ENCODE results near the gene FAP. TPM values are rescaled to one million over a fixed set of nuclear protein-coding genes. Genes with fewer than 3 reads are reported as not detected.

The FAP gene
- total and polyA plus RNA-seq, 2 of the 4 experiments (the other 2 are of a cell fraction), result 71.0 to 95.0 TPM

GRCh38 chr2:162149940-162150339 lies 93.3 kb downstream of the FAP start:
- no peak overlapping the region for H2AFZ ChIP-seq (replicated peaks; ENCODE audit: low read length, poor library complexity)
- no peak overlapping the region for H3K9ac ChIP-seq (ENCODE audit: low read depth, low read length)
- no peaks in the 10 kb centered on the region for H3K9me3 ChIP-seq (ENCODE audit: control insufficient read depth, insufficient read depth, low read length)
- in situ Hi-C loops (cut with MboI; ENCODE audit: low sequenced_read_pairs), result loop anchor here (5.0 kb wide), 1 partner anchor 147 kb away; no protein-coding TSS in a partner anchor
- H3K4me2 ChIP-seq (ENCODE audit: low read depth, low read length), result no peak overlapping the region
- no peaks in the 10 kb centered on the region for H3K79me1 ChIP-seq (ENCODE audit: low read depth in 1 of 2, low read length in 2 of 2)
- no peak overlapping the region for H3K4ac ChIP-seq (ENCODE audit: low read depth, low read length)
- H3K18ac ChIP-seq (ENCODE audit: low read depth, low read length), result no peak overlapping the region
- dilution Hi-C loops (cut with HindIII; ENCODE audit: low sequenced_read_pairs, unreplicated experiment), result no loop called here
- BruUV-seq (replicated peaks), result no TSS peak
- intact Hi-C loops (cut with micrococcal nuclease), result no loop called here
- no peak overlapping the region for H3K23ac ChIP-seq (ENCODE audit: low read depth, low read length)
- ChIA-PET CTCF (interaction anchor here (0.6 to 0.7 kb wide), 2 partner anchors 148 to 301 kb away, joined by 3 read pairs; no protein-coding TSS in a partner anchor), POLR2A (ENCODE audit: unreplicated experiment) (no interaction called here)
- no peak overlapping the region for H4K8ac ChIP-seq (ENCODE audit: low read depth in 2 of 2, low read length in 2 of 2)
- H2AK5ac ChIP-seq (ENCODE audit: low read depth, low read length), result no peak overlapping the region
- H3K56ac ChIP-seq (ENCODE audit: extremely low read depth, insufficient read depth, low read length), result no peak overlapping the region
- no peak overlapping the region for H4K91ac ChIP-seq (ENCODE audit: insufficient read depth, low read depth, low read length)
- no peaks in the 10 kb centered on the region for H3K36me3 ChIP-seq (ENCODE audit: control insufficient read depth, insufficient read depth, low read length)
- H2AK9ac ChIP-seq (replicated peaks; ENCODE audit: low read depth, low read length, poor library complexity), result no peak overlapping the region
- H3K9me1 ChIP-seq (ENCODE audit: insufficient read depth, low read length), result peaks cover 2% of the 10 kb centered on the region; the same call in 1 of the 2 replicates
- TF ChIP-seq CHD1 (IDR thresholded peaks at IDR 0.05; ENCODE audit: low read depth, low read length) (no peak), MXI1 (IDR thresholded peaks at IDR 0.05; ENCODE audit: borderline replicate concordance, low read depth, low read length) (no peak), CEBPB (IDR thresholded peaks at IDR 0.05; ENCODE audit: low read depth, low read length) (no peak), RFX5 (IDR thresholded peaks at IDR 0.05; ENCODE audit: low read depth, low read length) (no peak), ELK1 (IDR thresholded peaks at IDR 0.05; ENCODE audit: borderline replicate concordance, low read depth, low read length) (no peak), NFE2L2 (IDR thresholded peaks at IDR 0.05; ENCODE audit: low read depth, low read length) (no peak), POLR2A (IDR thresholded peaks at IDR 0.05; ENCODE audit: low read depth, low read length) (no peak), CTCF (conservative IDR thresholded peaks at IDR 0.05; ENCODE audit: low read depth, low read length) (no peak), MAFK (IDR thresholded peaks at IDR 0.05; ENCODE audit: low read depth, low read length) (no peak), RAD21 (IDR thresholded peaks at IDR 0.05; ENCODE audit: low read length) (no peak), USF2 (IDR thresholded peaks at IDR 0.05; ENCODE audit: low read depth, low read length) (no peak), FOS (IDR thresholded peaks at IDR 0.05; ENCODE audit: low read depth, low read length) (no peak), SMC3 (IDR thresholded peaks at IDR 0.05; ENCODE audit: low read depth, low read length) (no peak)
- H2BK20ac ChIP-seq (ENCODE audit: low read depth, low read length), result no peak overlapping the region
- H3K14ac ChIP-seq (replicated peaks; ENCODE audit: low read depth, low read length), result no peak overlapping the region
- no peaks in the 10 kb centered on the region for H4K20me1 ChIP-seq (ENCODE audit: insufficient read depth, low read length)
- ATAC-seq (ENCODE audit: low read depth), result no peak
- no peak overlapping the region for H3K27ac ChIP-seq (ENCODE audit: insufficient read depth, low read length)
- peaks cover 5% of the 10 kb centered on the region; the same call in 1 of the 2 replicates for H3K4me1 ChIP-seq (ENCODE audit: control insufficient read depth, insufficient read depth, low read length)
- H2BK120ac ChIP-seq (ENCODE audit: low read depth, low read length), result no peak overlapping the region
- WGBS, 2 experiments (ENCODE audit: extremely low coverage in 2 of 2, insufficient read length in 1 of 2), result 73% methylated on average over 3 of the region's 8 CpGs; no CpG with 5 or more reads in 1 of the 2 experiments
- no peak overlapping the region for H2BK5ac ChIP-seq (ENCODE audit: low read depth, low read length, poor library complexity, severe bottlenecking)
- no peak overlapping the region for H4K5ac ChIP-seq (ENCODE audit: low read depth, low read length)
- no peak for DNase-seq
- H3K4me3 ChIP-seq (ENCODE audit: insufficient read depth, low read depth, low read length), result no peak overlapping the region
- H2BK15ac ChIP-seq (ENCODE audit: low read depth, low read length), result no peak overlapping the region
- H3K27me3 ChIP-seq (ENCODE audit: control insufficient read depth, insufficient read depth, low read length), result no peaks in the 10 kb centered on the region

Measured in IMR-90 (cell line).